GM13976 (cell line): Measurements from ENCODE around the gene IMPG2.

ENCODE experiments used
- DNase-seq: peaks from one replicate; pipeline ENCODE4 v3.0.0; 2012; ENCODE audit warnings: low spot score
- CTCF ChIP-seq: IDR thresholded peaks from 2 replicates; pipeline ENCODE4 v1.5.1; 2012; ENCODE audit warnings: borderline replicate concordance, mild to moderate bottlenecking; ENCODE audit not compliant: insufficient read depth; ENCODE audit errors: extremely low read depth, missing control alignments, control extremely low read depth
- in situ Hi-C: fragments of 300-500 bp; cut with MboI; formaldehyde crosslinking; loops from one replicate; pipeline ENCODE4 v1.12.0; 2022; ENCODE audit warnings: low sequenced_read_pairs, mixed read lengths, inconsistent platforms; ENCODE audit not compliant: unreplicated experiment

The IMPG2 gene

GRCh38 chr3:101217472-101218245 is 102.7 kb downstream of the IMPG2 start:
- no peak for DNase-seq
- in situ Hi-C loops, result no loop called here
- TF ChIP-seq CTCF, result no peak

GRCh38 chr3:101216710-101217465 is 103.5 kb downstream of the IMPG2 start:
- in situ Hi-C loops, result no loop called here
- no peak for TF ChIP-seq CTCF
- DNase-seq, result no peak

- no peak for TF ChIP-seq CTCF
- DNase-seq, result no peak
- in situ Hi-C loops, result no loop called here
Measured at GRCh38 chr3:101212730-101213129, 107.6 kb downstream of the IMPG2 start.

- no peak for DNase-seq
- in situ Hi-C loops, result no loop called here
- TF ChIP-seq CTCF, result no peak
Measured at GRCh38 chr3:101204246-101204645, 116.1 kb downstream of the IMPG2 start.

- DNase-seq, result no peak
- in situ Hi-C loops, result no loop called here
- no peak for TF ChIP-seq CTCF
Measured at GRCh38 chr3:101203411-101203810, 117.0 kb downstream of the IMPG2 start.

GRCh38 chr3:101202640-101203039 is 117.7 kb downstream of the IMPG2 start:
- in situ Hi-C loops, result no loop called here
- TF ChIP-seq CTCF, result no peak
- no peak for DNase-seq
